ENCODE results near the gene AOX1.

DNA sequence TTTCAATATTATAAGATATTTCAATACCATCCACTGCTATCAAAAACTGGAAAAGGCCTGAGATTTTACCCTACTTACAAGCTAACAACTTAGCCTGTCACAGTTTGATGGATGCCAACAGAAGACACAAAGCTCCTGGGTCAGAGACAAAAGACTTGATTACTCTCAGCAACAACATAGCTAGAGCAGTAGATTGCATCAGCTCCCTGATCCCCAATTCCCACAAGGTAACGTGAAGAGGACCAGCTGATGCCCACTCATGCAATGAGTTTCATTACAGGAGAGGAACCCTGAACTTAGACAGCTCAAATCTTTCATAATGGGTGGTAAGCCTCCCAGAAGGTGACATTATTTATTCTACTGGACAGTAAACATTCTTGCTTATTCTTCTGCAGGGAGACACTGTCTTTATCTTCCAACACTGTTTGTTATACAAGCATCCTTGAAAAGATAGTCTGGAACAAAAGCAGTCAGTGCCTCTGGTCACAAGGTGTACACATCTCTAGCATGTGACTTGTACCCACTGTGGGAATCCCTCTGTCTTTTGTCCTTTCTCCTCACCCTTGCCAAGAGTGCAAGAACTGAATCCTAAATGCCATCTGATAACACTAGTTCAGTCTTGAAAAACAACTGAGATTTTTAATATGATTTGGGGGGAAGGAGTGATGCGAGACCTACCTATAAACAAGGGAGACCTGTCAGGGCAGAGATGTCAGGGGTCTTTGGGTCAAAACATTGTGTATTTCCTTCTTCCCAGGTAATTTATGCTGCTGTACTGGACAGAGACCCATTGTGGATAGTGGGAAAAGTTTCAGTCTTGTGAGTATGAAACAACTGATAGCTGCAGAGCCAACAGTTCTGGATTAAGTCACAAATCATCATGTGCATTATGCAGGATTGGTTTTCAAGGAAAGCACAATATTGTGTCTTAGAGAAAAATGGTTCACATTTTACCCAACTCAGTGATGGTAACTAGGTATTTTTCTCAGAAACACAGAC lies 102.4 kb downstream of the AOX1 start:
- TF ChIP-seq, protein P1, sequence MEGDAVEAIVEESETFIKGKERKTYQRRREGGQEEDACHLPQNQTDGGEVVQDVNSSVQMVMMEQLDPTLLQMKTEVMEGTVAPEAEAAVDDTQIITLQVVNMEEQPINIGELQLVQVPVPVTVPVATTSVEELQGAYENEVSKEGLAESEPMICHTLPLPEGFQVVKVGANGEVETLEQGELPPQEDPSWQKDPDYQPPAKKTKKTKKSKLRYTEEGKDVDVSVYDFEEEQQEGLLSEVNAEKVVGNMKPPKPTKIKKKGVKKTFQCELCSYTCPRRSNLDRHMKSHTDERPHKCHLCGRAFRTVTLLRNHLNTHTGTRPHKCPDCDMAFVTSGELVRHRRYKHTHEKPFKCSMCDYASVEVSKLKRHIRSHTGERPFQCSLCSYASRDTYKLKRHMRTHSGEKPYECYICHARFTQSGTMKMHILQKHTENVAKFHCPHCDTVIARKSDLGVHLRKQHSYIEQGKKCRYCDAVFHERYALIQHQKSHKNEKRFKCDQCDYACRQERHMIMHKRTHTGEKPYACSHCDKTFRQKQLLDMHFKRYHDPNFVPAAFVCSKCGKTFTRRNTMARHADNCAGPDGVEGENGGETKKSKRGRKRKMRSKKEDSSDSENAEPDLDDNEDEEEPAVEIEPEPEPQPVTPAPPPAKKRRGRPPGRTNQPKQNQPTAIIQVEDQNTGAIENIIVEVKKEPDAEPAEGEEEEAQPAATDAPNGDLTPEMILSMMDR (IDR thresholded peaks at IDR 0.05; ENCODE audit: low read length), result no peak
- no peak for TF ChIP-seq EZH2 (IDR thresholded peaks at IDR 0.05; ENCODE audit: borderline replicate concordance, low read length)

Data from OCI-LY1 (cell line).